IPS-11a (cell line): ENCODE results near the gene FRAT2.
"Not testable (repeated sequence)": the region's sequence is repeated elsewhere in the genome, so short reads cannot be mapped to it uniquely, and the experiment has no call there.

ENCODE experiments used
- H3K4me3 ChIP-seq: one replicate; pipeline ENCODE4 v1.5.1; 2013; ENCODE audit warnings: low read depth, low read length, control low read depth

Gene FRAT2

GRCh38 chr10:97292862-97293198 lies 41.7 kb downstream of the FRAT2 start:
- H3K4me3 ChIP-seq, result no peak overlapping the region

GRCh38 chr10:97292097-97292861 lies 42.2 kb downstream of the FRAT2 start, which contains the start of gene ARHGAP19:
ARHGAP19 (minus strand) TSS chr10:97292637; CDS start chr10:97292627, 10 bp downstream.
- peak within 1 kb of the TSS; percentile 71 for H3K4me3 ChIP-seq

GRCh38 chr10:97291357-97292096 lies 43.0 kb downstream of the FRAT2 start:
- peak overlapping the region; percentile 71 for H3K4me3 ChIP-seq

- H3K4me3 ChIP-seq, result not testable (repeated sequence)
These were observed 43.8 kb downstream of the FRAT2 start for GRCh38 chr10:97290576-97291356.

GRCh38 chr10:97290076-97290475 lies 44.5 kb downstream of the FRAT2 start:
- H3K4me3 ChIP-seq, result not testable (repeated sequence)
